Measurements from ENCODE around the gene MTG2. TPM values are rescaled to one million over a fixed set of nuclear protein-coding genes. Genes with fewer than 3 reads are reported as not detected.
"Not testable (repeated sequence)": the region's sequence is repeated elsewhere in the genome, so short reads cannot be mapped to it uniquely, and the experiment has no call there.

Gene MTG2
- total RNA-seq, 1 donor from 2014 or later: 21.6 TPM

DNA sequence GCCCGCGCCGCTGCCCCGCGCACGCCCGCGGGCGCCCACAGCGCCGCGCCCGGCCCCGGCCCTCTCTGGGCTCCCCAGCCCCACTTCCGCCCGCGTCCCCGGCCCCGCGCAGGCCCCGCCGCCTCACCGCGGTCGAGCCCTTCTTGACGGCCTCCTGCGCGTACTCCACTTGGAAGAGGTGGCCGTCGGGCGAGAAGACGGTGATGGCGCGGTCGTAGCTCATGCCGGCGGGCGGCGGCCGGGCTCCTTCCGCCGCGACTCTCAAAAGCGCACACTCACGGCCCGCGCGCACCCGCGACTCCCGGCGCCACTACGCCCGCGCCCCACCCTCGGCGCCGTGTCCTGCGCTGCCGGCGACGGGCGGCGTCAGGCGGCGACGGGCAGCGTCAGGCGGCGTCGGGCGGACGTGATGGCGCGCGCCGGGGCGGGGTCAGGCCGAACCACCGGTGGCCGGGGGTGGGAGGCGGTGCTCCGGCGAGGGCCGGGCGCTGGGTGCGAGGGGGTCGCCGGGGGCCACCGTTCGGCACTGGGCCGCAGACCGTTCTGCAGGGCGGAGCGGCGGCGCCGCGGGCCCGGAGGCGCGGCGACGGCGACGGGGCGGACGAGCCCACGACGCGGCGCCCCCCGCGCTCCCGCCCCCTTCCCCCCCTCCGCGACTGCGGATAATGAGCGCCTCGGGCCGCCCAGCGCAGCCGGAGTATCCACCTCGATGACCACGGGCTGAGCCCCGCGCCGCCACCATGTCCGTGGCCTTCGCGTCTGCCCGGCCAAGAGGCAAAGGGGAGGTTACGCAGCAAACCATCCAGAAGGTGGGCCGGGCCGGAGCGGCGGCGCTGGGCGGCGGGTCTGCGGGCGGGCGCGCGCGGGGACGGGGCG is 39.5 kb upstream of the MTG2 start, which contains the start of the genes PSMA7 and SS18L1:
Gene PSMA7, minus strand, starts transcription at position 314 of the 876 bp plus-strand sequence. Its CDS starts 91 bp downstream, at position 223.
Gene SS18L1, plus strand, starts transcription at position 689 of the 876 bp plus-strand sequence. Its CDS starts 52 bp downstream, at position 741.
- DNase-seq (ENCODE audit: missing footprints) (peak; percentile 94), ATAC-seq (peak; percentile 96)
- intact Hi-C loops (cut with DNase I): loop anchor here (2.0 to 10.0 kb wide), 6 partner anchors 21 to 231 kb away; partner anchors contain the start of genes LSM14B, MTG2, OSBPL2 and TAF4

DNA sequence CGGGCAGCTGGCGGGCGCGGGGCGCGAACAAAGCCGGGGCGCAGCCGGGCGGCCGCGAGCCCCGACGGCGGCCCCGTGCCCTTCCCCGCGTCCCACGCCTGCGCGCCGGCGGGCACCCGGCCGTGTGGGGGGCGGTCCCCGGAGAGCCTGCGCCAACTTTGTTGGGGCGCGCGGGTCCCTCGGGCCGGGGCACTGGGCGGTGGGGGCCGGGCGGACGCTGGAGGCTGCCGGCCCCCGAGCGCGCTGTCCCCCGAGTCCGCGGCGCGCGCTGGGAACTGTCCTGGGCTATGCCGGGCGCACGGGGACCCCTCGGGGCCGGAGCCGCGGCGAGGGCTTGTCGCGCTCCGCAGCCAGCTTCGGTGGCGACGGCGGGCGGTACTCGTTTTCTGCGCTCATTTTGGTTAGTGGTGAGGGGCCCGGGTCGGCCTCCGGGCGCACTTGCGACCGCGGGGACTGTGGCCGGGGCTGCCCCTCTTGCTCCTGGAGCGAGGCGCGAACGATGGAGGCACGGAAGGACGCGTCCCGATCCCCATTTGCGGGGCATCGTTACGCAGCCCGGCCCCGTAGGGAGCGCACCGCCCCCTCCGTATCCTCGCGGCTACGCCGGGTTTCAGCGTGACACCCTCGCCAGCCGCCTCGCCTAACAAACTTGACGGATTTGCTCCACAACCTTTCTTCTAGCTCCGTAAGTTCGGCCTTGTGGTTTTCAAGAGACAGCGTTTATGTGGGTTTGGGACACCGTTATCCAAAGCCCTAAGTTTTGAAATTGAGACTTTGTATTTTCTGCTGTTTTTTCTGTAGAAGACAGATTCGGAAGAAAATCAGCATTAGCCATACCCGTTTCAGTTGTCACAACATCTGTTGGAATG is 38.6 kb upstream of the MTG2 start:
- peak; percentile 36 for ATAC-seq
- peak; percentile 77 for DNase-seq (ENCODE audit: missing footprints)
- intact Hi-C loops (cut with DNase I): loop anchor here (2.0 to 10.0 kb wide), 6 partner anchors 21 to 231 kb away; partner anchors contain the start of genes LSM14B, MTG2, OSBPL2 and TAF4

DNA sequence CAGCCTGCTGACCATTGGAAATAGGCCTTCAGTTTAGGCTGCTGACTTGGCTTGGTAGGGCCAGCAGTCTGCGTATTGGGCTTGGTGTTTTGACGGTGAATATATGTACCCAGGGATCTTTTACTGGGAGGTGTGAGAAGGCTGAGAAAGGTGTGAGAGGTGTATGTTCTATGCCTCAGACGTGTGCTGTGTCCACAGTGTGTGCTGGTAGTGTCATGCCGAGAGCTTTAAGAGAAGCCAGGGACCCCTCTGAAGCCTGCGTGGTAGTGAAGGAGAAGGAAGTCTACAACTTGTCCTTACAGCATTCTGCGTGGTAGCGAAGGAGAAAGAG is 37.2 kb upstream of the MTG2 start:
- intact Hi-C loops (cut with DNase I): loop anchor here (10.0 kb wide), 1 partner anchor 229 kb away; no protein-coding TSS in a partner anchor
- ATAC-seq: no peak
- DNase-seq (ENCODE audit: missing footprints): peak; percentile 8

DNA sequence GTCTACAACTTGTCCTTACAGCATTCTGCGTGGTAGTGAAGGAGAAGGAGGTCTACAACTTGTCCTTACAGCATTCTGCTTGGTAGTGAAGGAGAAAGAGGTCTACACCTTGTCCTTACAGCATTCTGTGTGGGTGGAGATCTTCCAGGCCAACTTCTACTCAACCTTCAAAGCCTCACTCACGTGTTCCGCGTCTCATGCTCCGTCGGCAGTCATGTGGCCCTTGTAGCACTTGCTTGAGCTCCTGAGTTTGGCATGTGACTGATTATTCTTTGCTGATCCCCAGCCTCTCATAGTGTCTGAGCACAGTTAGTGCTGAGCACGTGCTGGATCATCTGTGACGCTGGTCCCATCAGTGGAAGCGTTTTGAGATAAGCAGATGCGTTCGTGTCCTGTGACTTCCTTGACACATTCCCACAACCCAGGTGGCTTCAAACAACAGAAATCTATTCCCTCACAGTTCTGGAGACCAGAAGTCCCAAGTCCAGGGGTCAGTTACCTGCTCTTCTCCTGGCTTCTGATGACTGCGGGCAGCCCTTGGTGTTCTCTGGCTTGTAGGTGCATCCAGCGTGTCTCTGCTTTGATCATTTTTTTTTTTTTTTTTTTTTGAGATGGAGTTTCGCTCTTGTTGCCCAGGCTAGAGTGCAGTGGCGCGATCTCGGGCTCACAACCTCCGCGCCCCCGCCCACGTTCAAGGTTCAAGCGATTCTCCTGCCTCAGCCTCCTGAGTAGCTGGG is 36.6 kb upstream of the MTG2 start:
- ATAC-seq (no peak), DNase-seq (ENCODE audit: missing footprints) (peak; percentile 48)
- intact Hi-C loops (cut with DNase I): loop anchor here (10.0 kb wide), 1 partner anchor 229 kb away; no protein-coding TSS in a partner anchor

DNA sequence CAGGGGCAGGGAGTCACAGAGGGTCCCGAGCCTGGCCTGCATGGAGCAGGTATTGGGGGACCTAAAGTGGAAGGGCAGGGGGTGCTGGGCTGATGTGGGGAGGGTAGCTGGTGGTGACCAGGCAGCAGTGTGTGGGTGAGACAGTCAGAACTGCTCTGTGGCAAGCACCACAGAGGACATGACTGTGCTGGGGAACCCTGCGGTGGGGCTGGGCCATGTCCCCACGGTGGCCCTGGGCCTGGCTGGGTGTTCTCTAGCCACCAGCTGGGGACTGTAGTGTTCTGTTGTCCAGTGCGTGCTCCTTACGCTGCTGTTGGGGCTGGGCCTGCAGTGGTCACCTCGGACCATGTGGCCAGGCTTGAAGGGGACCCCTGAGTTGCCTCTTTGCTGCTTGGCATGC is 35.7 kb upstream of the MTG2 start:
- ATAC-seq: no peak
- intact Hi-C loops (cut with DNase I): loop anchor here (10.0 kb wide), 1 partner anchor 228 kb away; no protein-coding TSS in a partner anchor
- DNase-seq (ENCODE audit: missing footprints): peak; percentile 62

DNA sequence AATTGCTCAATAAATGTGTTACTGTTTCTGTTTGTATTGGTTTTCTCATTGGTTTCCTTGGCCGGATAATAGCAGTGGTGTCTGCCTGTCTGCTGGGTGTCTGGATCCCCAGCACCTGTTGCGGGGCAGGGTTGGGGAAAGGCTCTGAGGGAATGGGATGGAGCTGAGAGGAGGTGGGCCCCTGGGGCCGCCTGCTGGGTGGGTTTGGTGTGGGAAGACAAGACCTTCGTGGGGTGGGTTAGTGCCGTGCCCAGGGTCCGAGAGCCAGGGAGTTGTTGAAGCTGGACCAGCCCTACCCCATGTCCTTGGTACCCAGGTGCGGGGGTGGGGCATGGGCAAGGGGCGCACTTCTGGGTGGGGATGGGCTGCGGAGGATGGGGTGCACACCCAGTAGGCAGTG is 35.3 kb upstream of the MTG2 start:
- ATAC-seq (no peak), DNase-seq (ENCODE audit: missing footprints) (peak; percentile 56)
- intact Hi-C loops (cut with DNase I): loop anchor here (10.0 kb wide), 1 partner anchor 227 kb away; no protein-coding TSS in a partner anchor

DNA sequence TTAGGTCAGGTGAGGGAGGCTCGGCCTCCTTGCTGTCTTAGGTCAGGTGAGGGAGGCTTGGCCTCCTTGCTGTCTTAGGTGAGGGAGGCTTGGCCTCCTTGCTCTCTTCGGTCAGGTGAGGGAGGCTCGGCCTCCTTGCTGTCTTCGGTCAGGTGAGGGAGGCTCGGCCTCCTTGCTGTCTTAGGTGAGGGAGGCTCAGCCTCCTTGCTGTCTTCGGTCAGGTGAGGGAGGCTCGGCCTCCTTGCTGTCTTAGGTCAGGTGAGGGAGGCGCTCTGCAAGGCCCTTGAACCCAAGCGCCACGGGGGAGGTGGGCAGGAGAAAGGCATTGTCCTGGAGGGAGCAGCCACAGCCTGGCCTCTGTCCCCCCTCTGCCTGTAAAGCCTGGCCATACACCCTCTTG is 34.4 kb upstream of the MTG2 start:
- intact Hi-C loops (cut with DNase I): loop anchor here (10.0 kb wide), 1 partner anchor 226 kb away; no protein-coding TSS in a partner anchor
- not testable (repeated sequence) for DNase-seq (ENCODE audit: missing footprints); ATAC-seq

DNA sequence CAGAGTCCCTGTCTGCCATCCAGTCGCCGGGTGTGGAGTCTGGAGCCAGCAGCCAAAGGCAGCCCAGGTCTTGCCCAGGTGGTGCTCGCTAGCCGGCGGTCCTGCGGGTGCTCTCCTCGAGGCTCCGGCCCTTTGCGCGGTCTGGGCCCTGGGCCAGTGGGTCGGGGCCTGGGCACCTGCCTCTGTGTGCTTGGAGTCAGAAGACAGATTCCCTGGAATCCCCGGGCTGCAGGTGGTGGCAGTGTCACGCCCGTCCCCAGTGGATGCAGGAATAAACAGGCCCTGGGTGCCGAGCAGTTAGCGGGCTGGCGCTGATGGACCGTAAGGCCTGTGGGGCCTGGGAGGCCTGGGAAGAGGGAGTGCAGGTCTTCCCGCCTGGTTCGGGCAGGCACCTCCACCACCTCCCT is 33.9 kb upstream of the MTG2 start:
- intact Hi-C loops (cut with DNase I): loop anchor here (10.0 kb wide), 1 partner anchor 226 kb away; no protein-coding TSS in a partner anchor
- ATAC-seq (no peak), DNase-seq (ENCODE audit: missing footprints) (peak; percentile 51)

DNA sequence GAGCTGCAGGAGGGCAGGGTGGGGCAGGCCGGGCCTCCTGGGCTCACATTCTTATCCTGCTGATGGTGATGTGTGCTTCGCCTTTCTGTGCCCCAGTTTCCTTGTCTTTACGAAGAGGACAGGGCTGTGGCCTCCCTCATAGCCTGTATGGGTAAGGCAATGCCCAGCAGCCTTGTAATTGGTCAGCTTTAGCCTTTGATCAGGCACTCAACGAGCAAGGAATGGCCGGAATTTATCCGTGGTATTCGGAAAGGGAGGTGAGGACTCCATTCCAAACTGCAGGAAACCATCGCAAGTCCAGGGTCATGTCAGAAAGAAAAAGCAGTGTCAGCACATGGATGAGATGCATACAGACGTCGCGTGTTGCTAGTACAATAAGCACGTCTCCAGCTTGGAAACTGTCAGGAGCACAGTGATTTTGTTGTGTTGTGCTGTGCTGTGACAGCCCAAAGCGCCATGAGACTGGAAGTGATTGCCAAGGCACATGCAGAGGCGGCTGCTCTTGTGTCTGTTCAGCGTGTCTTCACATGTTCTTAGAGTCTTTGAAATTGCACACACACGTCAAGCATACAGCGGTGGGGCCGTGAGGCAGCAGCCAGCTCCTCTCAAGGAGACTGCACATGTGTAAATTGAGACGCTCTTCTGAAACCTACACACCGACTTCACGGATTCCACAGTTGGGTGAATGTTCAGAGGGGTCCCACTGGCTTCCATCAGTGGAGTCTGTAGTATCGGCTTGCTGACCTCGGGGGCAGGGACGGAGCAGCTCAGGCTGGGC is 33.1 kb upstream of the MTG2 start:
- DNase-seq (ENCODE audit: missing footprints): peak; percentile 54
- ATAC-seq: no peak
- intact Hi-C loops (cut with DNase I): loop anchor here (10.0 kb wide), 1 partner anchor 225 kb away; no protein-coding TSS in a partner anchor

DNA sequence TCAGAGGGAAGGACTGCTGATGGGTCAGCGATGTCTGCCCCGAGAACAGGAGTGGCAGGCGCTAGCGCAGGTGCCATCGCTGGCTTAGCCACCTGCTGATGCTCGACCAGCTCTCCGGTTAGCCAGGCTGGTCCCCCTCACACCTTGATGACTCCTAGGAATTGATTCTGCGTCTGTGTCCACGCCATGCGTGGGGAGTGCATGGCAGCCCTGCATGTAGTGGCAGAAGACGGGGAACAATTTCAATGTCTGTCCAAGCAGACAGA is 32.6 kb upstream of the MTG2 start:
- ATAC-seq (no peak), DNase-seq (ENCODE audit: missing footprints) (no peak)
- intact Hi-C loops (cut with DNase I): no loop called here

DNA sequence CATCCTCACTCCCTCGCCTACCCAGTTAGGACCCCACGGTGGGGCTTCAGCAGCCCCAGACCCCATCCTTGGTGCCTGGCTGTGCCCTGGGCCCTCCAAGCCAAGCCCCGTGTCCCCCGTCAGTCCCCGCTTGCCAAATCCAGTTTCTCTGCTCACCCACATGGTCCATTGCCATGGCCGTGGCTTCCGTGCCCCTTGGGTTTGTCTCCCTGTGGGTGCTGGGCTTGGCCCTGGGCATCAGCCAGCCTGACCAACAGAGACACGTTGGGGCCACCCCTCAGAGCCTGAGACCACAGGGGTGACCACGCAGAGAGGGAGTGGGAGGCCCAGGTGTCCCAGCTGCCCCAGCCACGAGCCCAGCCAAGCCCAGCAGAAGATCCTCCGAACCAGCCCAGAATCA is 31.6 kb upstream of the MTG2 start:
- intact Hi-C loops (cut with DNase I): no loop called here
- DNase-seq (ENCODE audit: missing footprints) (peak; percentile 46), ATAC-seq (no peak)

DNA sequence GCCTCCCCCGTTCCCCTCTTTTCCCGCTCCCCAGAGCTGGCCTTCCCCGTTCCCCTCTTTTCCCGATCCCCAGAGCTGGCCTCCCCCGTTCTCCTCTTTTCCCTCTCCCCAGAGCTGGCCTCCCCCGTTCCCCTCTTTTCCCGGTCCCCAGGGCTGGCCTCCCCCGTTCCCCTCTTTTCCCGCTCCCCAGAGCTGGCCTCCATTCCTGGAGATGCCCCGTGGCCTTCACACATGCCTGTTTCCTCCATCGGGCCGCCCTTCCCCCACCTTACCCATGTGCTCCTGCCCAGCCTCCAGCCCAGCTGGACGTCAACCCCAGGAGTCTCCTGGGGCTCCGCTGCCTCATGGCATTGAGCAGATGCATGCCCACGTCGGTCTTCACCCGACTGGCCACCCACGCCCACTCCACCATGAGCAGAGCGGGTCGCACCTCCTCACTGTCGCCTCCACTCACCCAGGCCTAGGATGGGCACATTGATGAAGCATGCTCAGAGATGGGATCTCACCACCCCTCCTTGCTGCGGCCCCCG is 30.9 kb upstream of the MTG2 start:
- ATAC-seq (no peak), DNase-seq (ENCODE audit: missing footprints) (peak; percentile 57)
- intact Hi-C loops (cut with DNase I): no loop called here

DNA sequence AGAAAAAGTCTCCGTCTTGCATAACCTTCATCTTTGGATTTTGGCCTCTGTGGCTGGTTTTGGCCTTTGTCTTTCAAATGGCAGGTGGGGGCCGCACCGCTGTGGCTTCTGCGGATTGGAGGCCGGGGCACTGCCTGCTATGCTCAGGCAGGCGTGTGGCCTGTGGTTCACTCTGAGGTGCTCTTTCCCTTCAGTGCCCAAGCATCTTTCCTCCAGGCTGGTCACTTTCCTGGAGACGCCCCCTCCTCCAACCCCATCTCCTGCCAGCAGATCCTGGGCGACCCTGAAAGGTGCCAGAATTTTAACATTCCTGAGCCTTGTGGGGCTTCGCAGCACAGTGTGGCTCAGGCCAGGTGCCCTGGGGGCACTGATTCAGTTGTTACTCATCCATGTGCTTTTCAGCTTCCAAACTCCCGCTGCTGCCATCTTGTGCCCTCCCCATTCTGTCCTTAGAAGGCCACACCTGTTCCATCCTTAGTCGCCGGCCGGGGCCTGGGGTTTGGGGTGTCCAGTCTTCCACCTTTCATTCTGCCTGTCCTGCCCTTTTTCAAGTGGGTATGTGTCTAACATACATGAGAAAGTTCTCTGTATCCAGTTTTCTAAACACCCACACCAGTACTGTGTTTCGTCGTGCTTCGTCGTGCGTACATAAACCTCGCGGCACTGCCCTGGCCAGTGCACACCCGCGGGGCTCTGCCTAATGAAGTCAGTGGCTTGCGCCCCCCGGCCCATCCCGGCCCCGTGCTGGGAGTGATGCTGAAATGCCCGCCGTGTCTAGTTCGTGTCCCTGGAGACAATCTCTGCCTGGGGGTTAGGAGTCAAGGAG is 27.2 kb upstream of the MTG2 start:
- intact Hi-C loops (cut with DNase I): loop anchor here (2.0 kb wide), 1 partner anchor 145 kb away; no protein-coding TSS in a partner anchor
- DNase-seq (ENCODE audit: missing footprints): peak; percentile 41
- ATAC-seq: no peak

DNA sequence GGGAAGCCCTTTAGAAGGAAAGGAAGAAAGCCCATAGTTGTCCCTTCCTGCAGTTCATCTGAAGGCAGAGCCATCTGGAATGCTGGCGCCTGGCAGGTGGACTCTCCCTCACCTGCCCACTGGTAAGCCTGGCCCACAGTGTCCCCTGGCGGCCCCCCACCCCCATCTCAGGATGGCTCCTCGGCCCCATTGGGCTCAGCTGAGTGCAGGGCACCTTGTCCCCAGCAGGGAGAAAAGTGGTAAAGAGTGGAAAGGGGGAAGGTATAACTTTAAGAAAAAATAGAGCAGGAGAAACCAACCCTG is 26.6 kb upstream of the MTG2 start:
- intact Hi-C loops (cut with DNase I): loop anchor here (2.0 kb wide), 1 partner anchor 145 kb away; no protein-coding TSS in a partner anchor
- DNase-seq (ENCODE audit: missing footprints) (peak; percentile 59), ATAC-seq (no peak)

DNA sequence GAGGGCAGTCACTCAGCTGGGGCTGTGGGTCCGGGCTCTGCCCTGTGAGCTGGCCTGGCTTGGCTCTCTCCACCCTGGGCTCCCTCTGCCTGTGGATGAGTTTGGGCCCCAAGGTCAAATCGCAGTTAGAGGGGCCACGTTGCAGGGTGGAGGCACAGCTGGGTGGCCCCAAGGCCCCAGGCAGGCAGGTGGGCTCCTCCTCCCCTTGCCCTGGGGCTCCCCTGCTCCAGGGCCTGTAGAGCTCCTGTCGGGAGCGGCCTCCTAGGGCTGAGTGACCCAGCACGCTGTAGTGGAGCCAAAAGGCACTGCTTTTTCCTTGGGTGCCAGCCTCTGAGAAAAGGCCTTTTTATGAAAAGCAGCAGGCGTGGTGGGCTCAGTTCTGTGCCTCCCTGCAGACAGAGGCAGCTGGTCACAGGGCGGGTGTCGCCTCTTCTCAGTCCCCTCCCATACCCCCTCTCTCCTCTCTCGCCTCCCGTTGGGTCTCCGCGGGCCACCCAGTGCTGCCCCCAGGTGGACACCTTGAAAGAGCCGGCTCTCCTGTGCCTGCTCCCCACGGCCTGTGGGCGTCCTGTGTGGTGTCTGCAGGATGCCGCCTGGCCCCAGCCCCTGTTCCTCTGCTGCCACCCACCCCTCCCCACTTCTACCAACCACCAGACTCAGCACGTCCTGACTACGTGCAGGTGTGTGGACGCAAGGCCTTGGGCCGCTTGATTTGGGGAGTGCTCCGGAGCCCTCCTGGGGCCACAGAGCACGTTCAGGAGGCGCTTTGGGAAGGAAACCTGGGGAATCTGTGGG is 26.0 kb upstream of the MTG2 start:
- ATAC-seq (peak; percentile 75), DNase-seq (ENCODE audit: missing footprints) (peak; percentile 87)
- intact Hi-C loops (cut with DNase I): loop anchor here (2.0 kb wide), 1 partner anchor 146 kb away; no protein-coding TSS in a partner anchor

Data from Right ventricle myocardium inferior (tissue), 1 donor.